A549 (cell line): Measurements from ENCODE around the gene CYP4F2. TPM values are rescaled to one million over a fixed set of nuclear protein-coding genes. Genes with fewer than 3 reads are reported as not detected.

Source experiments
- ATAC-seq, 2 experiments: fragments of 200-7000 bp in 1 of 2; fragments of >200 bp in 1 of 2; cut with Nextera tagmentation in 1 of 2; cut with Tn5 transposase in 1 of 2; 3 replicates each; pipeline versions ENCODE4 v1.8.0 to v1.9.1; 2018 to 2020; ENCODE audit warnings: mild to moderate bottlenecking in 1 of 2, moderate library complexity in 1 of 2
- CTCF ChIA-PET: fragments of 300-600 bp; sonication (Branson Sonifier 250); formaldehyde crosslinking; extraction: SDS; loops from one replicate; lab custom pipeline; 2021; ENCODE audit warnings: antibody characterized with exemption, inconsistent platforms; lab: Yijun Ruan, JAX
- POLR2A ChIA-PET: fragments of 350-600 bp; formaldehyde crosslinking; extraction: SDS; loops from one replicate; lab custom pipeline; 2021; ENCODE audit warnings: antibody characterized with exemption, inconsistent platforms; lab: Yijun Ruan, JAX
- DNase-seq, 2 experiments: peaks; one replicate each; pipeline versions ENCODE4 v3.0.0 to v3.0.0-alpha.2; 2011 to 2016; ENCODE audit warnings: low read depth in 1 of 2, low spot score in 1 of 2
- FAIRE-seq: peaks from 2 replicates; lab custom pipeline; 2011; peaks lifted over from hg19 to GRCh38; lab: Jason Lieb, UNC
- H3K27ac ChIP-seq, 2 experiments: fragments of >200 bp; sonication (Bioruptor Twin); formaldehyde crosslinking; 3 replicates each; pipeline ENCODE4 v1.5.1; 2016 to 2017
- H3K4me1 ChIP-seq: fragments of >200 bp; sonication (Bioruptor Twin); formaldehyde crosslinking; 3 replicates; pipeline ENCODE4 v1.6.1; 2016
- H3K4me2 ChIP-seq: fragments of >200 bp; sonication (Bioruptor Twin); formaldehyde crosslinking; 3 replicates; pipeline ENCODE4 v1.6.1; 2016
- H3K4me3 ChIP-seq: fragments of >200 bp; sonication (Bioruptor Twin); formaldehyde crosslinking; 3 replicates; pipeline ENCODE4 v1.5.1; 2016
- H3K9me3 ChIP-seq: fragments of >200 bp; sonication (Bioruptor Twin); formaldehyde crosslinking; 3 replicates; pipeline ENCODE4 v1.6.1; 2016
- BCL3 ChIP-seq: fragments of >200 bp; sonication (Bioruptor Twin); formaldehyde crosslinking; IDR thresholded peaks from 3 replicates; pipeline ENCODE4 v1.6.1; 2016
- CBX2 ChIP-seq: fragments of 200-600 bp; sonication (generic); IDR thresholded peaks from 2 replicates; pipeline ENCODE4 v1.6.1; 2016; ENCODE audit warnings: low read depth, mild to moderate bottlenecking, borderline replicate concordance
- CTCF ChIP-seq: fragments of >200 bp; sonication (Bioruptor Twin); formaldehyde crosslinking; IDR thresholded peaks from 3 replicates; pipeline ENCODE4 v1.5.1; 2016
- EHMT2 ChIP-seq: fragments of 200-600 bp; sonication (generic); IDR thresholded peaks from 2 replicates; pipeline ENCODE4 v1.6.1; 2016; ENCODE audit warnings: antibody characterized with exemption, low read depth, mild to moderate bottlenecking, moderate library complexity
- ELK1 ChIP-seq: fragments of 150-350 bp; IDR thresholded peaks from 2 replicates; pipeline ENCODE4 v1.6.1; 2014; ENCODE audit warnings: low read depth, mild to moderate bottlenecking, low read length
- EP300 ChIP-seq, 2 experiments: fragments of >200 bp; sonication (Bioruptor Twin); formaldehyde crosslinking; IDR thresholded peaks; 2 replicates in 1 of 2; 3 replicates in 1 of 2; pipeline ENCODE4 v1.6.1; 2016 to 2017
- FOXS1 ChIP-seq: fragments of 250-450 bp; sonication (Bioruptor Pico); IDR thresholded peaks from 2 replicates; pipeline ENCODE4 v1.5.0; 2020; ENCODE audit warnings: mild to moderate bottlenecking, moderate library complexity
- HDAC2 ChIP-seq: fragments of 200-600 bp; sonication (generic); IDR thresholded peaks from 2 replicates; pipeline ENCODE4 v1.6.1; 2016
- JUN ChIP-seq, 2 experiments: fragments of >200 bp; sonication (Bioruptor Twin); formaldehyde crosslinking; IDR thresholded peaks; 2 replicates in 1 of 2; 3 replicates in 1 of 2; pipeline ENCODE4 v1.6.1; 2016 to 2017
- JUNB ChIP-seq: fragments of >200 bp; sonication (Bioruptor Twin); formaldehyde crosslinking; IDR thresholded peaks from 2 replicates; pipeline ENCODE4 v1.6.1; 2016
- KDM5A ChIP-seq: fragments of 200-600 bp; sonication (generic); IDR thresholded peaks from 2 replicates; pipeline ENCODE4 v1.6.1; 2016; ENCODE audit warnings: antibody characterized with exemption, mild to moderate bottlenecking
- MYC ChIP-seq: IDR thresholded peaks from 2 replicates; pipeline ENCODE4 v1.6.1; 2012; ENCODE audit warnings: mild to moderate bottlenecking, inconsistent platforms, low read length, improper control_type of control experiment, borderline replicate concordance
- POLR2A ChIP-seq: IDR thresholded peaks from 2 replicates; pipeline ENCODE4 v1.6.1; 2012; ENCODE audit warnings: mild to moderate bottlenecking, low read length
- POLR2AphosphoS2 ChIP-seq: conservative IDR thresholded peaks from 2 replicates; pipeline ENCODE4 v1.6.1; 2012; ENCODE audit warnings: low read length, improper control_type of control experiment, inconsistent platforms
- RARB ChIP-seq: fragments of 250-450 bp; sonication (Bioruptor Pico); IDR thresholded peaks from 2 replicates; pipeline ENCODE4 v1.8.0; 2021; ENCODE audit warnings: mild to moderate bottlenecking, moderate library complexity
- RNF2 ChIP-seq: fragments of 200-600 bp; sonication (generic); IDR thresholded peaks from 2 replicates; pipeline ENCODE4 v1.6.1; 2016; ENCODE audit warnings: low read depth, mild to moderate bottlenecking, antibody characterized with exemption, moderate library complexity, borderline replicate concordance
- ZC3H11A ChIP-seq: fragments of 450-650 bp; IDR thresholded peaks from 2 replicates; pipeline ENCODE4 v1.6.1; 2014; ENCODE audit warnings: antibody characterized with exemption, mild to moderate bottlenecking
- WGBS: methylation state at CpG from one replicate; pipeline ENCODE4 v1.1.6; 2017; ENCODE audit errors: missing lambda C conversion rate; 5-methylcytosine and 5-hydroxymethylcytosine counted together
- polyA plus RNA-seq, 4 experiments: library from polyadenylated mRNA; depleted of rRNA in 3 of 4; stranded (reverse); fragments of >200 nt; fragmentation: RNase III in 1 of 4; extraction: RNeasy Plus Mini Kit Qiagen cat#74134 plus additional on column Dnase treatment in 1 of 4; gene quantifications; 2 replicates in 3 of 4; 3 replicates in 1 of 4; pipeline ENCODE4 v1.2.3, GENCODE V29; 2011 to 2017
- TF ChIP-seq, protein P1 (sequence below): fragments of 450-650 bp; IDR thresholded peaks from 2 replicates; pipeline ENCODE4 v1.6.1; 2014; ENCODE audit warnings: antibody characterized with exemption
- TF ChIP-seq, protein P2 (sequence below): fragments of 250-450 bp; sonication (Bioruptor Pico); IDR thresholded peaks from 2 replicates; pipeline ENCODE4 v1.5.0; 2021; ENCODE audit warnings: mild to moderate bottlenecking, moderate library complexity, borderline replicate concordance
- TF ChIP-seq, protein P3 (sequence below): fragments of 200-600 bp; sonication (generic); IDR thresholded peaks from 2 replicates; pipeline ENCODE4 v1.6.1; 2016; ENCODE audit warnings: antibody characterized with exemption, mild to moderate bottlenecking, moderate library complexity
- TF ChIP-seq, protein P4 (sequence below): IDR thresholded peaks from 2 replicates; pipeline ENCODE4 v1.6.1; 2012; ENCODE audit warnings: low read depth, borderline replicate concordance

CYP4F2 gene
- polyA plus RNA-seq, 2 of the 4 experiments (the other 2 are of a cell fraction), result 0.13 to 0.43 TPM

GRCh38 chr19:15866636-15867035 is 31.2 kb downstream of the CYP4F2 start (continued):
- TF ChIP-seq BCL3, result no peak
- TF ChIP-seq HDAC2, result no peak

DNA sequence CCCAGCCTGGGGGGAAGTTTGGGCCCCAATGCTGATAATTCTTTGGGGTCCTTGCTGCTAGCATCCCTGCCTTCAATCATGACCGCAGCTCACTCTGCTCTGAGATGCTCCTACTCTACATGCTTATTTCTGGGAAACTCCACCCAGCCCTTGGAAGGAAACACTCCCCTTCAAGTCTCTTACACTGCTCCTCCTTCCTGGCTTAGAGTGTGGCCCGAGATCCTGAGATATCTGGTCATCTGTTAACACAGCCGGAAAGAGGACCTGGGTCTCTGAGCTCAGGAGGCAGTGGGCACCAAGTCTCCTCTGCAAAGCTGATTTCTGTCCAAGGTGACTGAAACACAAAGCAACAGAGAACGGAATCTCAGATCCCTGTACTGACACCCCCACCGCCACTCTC is 33.0 kb downstream of the CYP4F2 start:
- WGBS, result 66% methylated on average over 4 of the region's 5 CpGs
- no peak for FAIRE-seq
- POLR2A ChIA-PET, result interaction anchor here (0.5 kb wide), 1 partner anchor 21 kb away, joined by 4 read pairs; no protein-coding TSS in a partner anchor

DNA sequence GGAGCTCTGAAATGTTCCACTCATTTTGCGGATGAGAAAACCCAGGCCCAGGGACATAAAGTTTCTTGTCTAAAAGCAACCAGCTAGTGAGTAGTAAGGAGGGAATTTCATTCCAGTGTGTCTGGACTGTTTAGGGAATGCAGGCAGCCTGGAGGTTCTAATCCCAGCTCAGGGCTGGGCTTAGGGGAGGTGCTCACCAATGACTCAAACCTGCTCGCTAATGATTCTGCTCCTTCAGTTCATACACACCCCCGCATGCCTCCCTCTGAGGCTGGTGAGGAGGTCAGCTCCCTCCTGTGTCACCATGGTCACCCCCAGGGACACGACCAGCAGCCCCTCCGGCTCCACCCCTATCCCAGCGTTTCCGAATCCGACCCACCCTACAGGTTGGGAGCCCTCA is 34.6 kb downstream of the CYP4F2 start:
- POLR2A ChIA-PET, result no interaction called here
- no peak overlapping the region for H3K4me3 ChIP-seq
- peak; percentile 30 to 56; a peak in 2 of 6 replicates for ATAC-seq
- DNase-seq, result no peak
- no peak overlapping the region for H3K4me2 ChIP-seq
- no peaks in the 10 kb centered on the region for H3K9me3 ChIP-seq
- no peaks in the 10 kb centered on the region for H3K4me1 ChIP-seq
- no peak for FAIRE-seq
- WGBS, result 48% methylated on average over 3 of the region's 8 CpGs
- CTCF ChIA-PET, result no interaction called here
- H3K27ac ChIP-seq, result no peak overlapping the region
- no peak for TF ChIP-seq RNF2
- TF ChIP-seq ELK1, result no peak
- no peak for TF ChIP-seq KDM5A
- no peak for TF ChIP-seq EHMT2
- no peak for TF ChIP-seq JUNB
- no peak for TF ChIP-seq MYC
- TF ChIP-seq, protein P1, sequence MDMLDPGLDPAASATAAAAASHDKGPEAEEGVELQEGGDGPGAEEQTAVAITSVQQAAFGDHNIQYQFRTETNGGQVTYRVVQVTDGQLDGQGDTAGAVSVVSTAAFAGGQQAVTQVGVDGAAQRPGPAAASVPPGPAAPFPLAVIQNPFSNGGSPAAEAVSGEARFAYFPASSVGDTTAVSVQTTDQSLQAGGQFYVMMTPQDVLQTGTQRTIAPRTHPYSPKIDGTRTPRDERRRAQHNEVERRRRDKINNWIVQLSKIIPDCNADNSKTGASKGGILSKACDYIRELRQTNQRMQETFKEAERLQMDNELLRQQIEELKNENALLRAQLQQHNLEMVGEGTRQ, result no peak
- no peak for TF ChIP-seq POLR2A
- no peak for TF ChIP-seq FOXS1 (CRISPR knock-in tag)
- no peak for TF ChIP-seq CTCF
- no peak for TF ChIP-seq POLR2AphosphoS2
- no peak for TF ChIP-seq JUN (IDR thresholded peaks at IDR 0.05)
- no peak for TF ChIP-seq RARB

More for the DNA sequence above, 33.0 kb downstream of the CYP4F2 start:
- no peak overlapping the region for H3K27ac ChIP-seq
- H3K4me2 ChIP-seq, result no peak overlapping the region
- no peaks in the 10 kb centered on the region for H3K9me3 ChIP-seq
- DNase-seq, result no peak
- no peaks in the 10 kb centered on the region for H3K4me1 ChIP-seq
- CTCF ChIA-PET, result no interaction called here
- no peak overlapping the region for H3K4me3 ChIP-seq
- TF ChIP-seq ZC3H11A (no peak), CBX2 (no peak), EP300 (IDR thresholded peaks at IDR 0.05) (no peak)
- TF ChIP-seq, protein P2, sequence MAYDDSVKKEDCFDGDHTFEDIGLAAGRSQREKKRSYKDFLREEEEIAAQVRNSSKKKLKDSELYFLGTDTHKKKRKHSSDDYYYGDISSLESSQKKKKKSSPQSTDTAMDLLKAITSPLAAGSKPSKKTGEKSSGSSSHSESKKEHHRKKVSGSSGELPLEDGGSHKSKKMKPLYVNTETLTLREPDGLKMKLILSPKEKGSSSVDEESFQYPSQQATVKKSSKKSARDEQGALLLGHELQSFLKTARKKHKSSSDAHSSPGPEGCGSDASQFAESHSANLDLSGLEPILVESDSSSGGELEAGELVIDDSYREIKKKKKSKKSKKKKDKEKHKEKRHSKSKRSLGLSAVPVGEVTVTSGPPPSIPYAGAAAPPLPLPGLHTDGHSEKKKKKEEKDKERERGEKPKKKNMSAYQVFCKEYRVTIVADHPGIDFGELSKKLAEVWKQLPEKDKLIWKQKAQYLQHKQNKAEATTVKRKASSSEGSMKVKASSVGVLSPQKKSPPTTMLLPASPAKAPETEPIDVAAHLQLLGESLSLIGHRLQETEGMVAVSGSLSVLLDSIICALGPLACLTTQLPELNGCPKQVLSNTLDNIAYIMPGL, result no peak
- TF ChIP-seq, protein P3, sequence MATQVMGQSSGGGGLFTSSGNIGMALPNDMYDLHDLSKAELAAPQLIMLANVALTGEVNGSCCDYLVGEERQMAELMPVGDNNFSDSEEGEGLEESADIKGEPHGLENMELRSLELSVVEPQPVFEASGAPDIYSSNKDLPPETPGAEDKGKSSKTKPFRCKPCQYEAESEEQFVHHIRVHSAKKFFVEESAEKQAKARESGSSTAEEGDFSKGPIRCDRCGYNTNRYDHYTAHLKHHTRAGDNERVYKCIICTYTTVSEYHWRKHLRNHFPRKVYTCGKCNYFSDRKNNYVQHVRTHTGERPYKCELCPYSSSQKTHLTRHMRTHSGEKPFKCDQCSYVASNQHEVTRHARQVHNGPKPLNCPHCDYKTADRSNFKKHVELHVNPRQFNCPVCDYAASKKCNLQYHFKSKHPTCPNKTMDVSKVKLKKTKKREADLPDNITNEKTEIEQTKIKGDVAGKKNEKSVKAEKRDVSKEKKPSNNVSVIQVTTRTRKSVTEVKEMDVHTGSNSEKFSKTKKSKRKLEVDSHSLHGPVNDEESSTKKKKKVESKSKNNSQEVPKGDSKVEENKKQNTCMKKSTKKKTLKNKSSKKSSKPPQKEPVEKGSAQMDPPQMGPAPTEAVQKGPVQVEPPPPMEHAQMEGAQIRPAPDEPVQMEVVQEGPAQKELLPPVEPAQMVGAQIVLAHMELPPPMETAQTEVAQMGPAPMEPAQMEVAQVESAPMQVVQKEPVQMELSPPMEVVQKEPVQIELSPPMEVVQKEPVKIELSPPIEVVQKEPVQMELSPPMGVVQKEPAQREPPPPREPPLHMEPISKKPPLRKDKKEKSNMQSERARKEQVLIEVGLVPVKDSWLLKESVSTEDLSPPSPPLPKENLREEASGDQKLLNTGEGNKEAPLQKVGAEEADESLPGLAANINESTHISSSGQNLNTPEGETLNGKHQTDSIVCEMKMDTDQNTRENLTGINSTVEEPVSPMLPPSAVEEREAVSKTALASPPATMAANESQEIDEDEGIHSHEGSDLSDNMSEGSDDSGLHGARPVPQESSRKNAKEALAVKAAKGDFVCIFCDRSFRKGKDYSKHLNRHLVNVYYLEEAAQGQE, result no peak
- TF ChIP-seq, protein P1, result no peak
- TF ChIP-seq, protein P4, sequence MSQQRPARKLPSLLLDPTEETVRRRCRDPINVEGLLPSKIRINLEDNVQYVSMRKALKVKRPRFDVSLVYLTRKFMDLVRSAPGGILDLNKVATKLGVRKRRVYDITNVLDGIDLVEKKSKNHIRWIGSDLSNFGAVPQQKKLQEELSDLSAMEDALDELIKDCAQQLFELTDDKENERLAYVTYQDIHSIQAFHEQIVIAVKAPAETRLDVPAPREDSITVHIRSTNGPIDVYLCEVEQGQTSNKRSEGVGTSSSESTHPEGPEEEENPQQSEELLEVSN, result no peak
- TF ChIP-seq, all 56 proteins: peak for 0
- ATAC-seq, result no peak
